GM23338 (cell line): ENCODE results near the gene AKAP13. TPM values are rescaled to one million over a fixed set of nuclear protein-coding genes. Genes with fewer than 3 reads are reported as not detected.

ENCODE experiments used
- ATAC-seq: fragments of 200-7000 bp; cut with Tn5 transposase; 3 replicates; pipeline ENCODE4 v1.9.1; 2020
- DNase-seq: peaks from one replicate; pipeline ENCODE4 v3.0.0-alpha.2; 2015; ENCODE audit warnings: low spot score
- H2AFZ ChIP-seq: fragments of 200-600 bp; sonication (generic); 2 replicates; pipeline ENCODE4 v1.8.0; 2016; ENCODE audit warnings: antibody characterized with exemption, mild to moderate bottlenecking, moderate library complexity
- H3F3A ChIP-seq: fragments of 200-600 bp; sonication (generic); replicated peaks from 2 replicates; pipeline ENCODE4 v1.8.0; 2017; ENCODE audit warnings: antibody characterized with exemption, mixed run types, low read depth
- H3K27ac ChIP-seq: fragments of 200-600 bp; sonication (generic); 2 replicates; pipeline ENCODE4 v1.6.1; 2016; ENCODE audit warnings: low read depth
- H3K27me3 ChIP-seq: fragments of 200-600 bp; sonication (generic); 2 replicates; pipeline ENCODE4 v1.8.0; 2016; ENCODE audit warnings: mild to moderate bottlenecking, mixed run types, moderate library complexity; ENCODE audit not compliant: insufficient read depth
- H3K36me3 ChIP-seq: fragments of 200-600 bp; sonication (generic); 2 replicates; pipeline ENCODE4 v1.8.0; 2016; ENCODE audit warnings: mild to moderate bottlenecking; ENCODE audit not compliant: insufficient read depth
- H3K4me1 ChIP-seq: fragments of 200-600 bp; sonication (generic); 2 replicates; pipeline ENCODE4 v1.8.0; 2016; ENCODE audit warnings: mild to moderate bottlenecking, moderate library complexity; ENCODE audit not compliant: insufficient read depth
- H3K4me2 ChIP-seq: fragments of 200-600 bp; sonication (generic); 2 replicates; pipeline ENCODE4 v1.7.1; 2017; ENCODE audit warnings: mixed run types
- H3K4me3 ChIP-seq: fragments of 200-600 bp; sonication (generic); 2 replicates; pipeline ENCODE4 v1.6.1; 2016; ENCODE audit warnings: mixed run types
- H3K79me2 ChIP-seq: fragments of 200-600 bp; sonication (generic); replicated peaks from 2 replicates; pipeline ENCODE4 v1.8.0; 2017; ENCODE audit warnings: mild to moderate bottlenecking; ENCODE audit not compliant: insufficient read depth
- H3K9me2 ChIP-seq: fragments of 200-600 bp; sonication (generic); 2 replicates; pipeline ENCODE4 v1.8.0; 2017; ENCODE audit not compliant: insufficient read depth
- H4K20me1 ChIP-seq: fragments of 200-600 bp; sonication (generic); replicated peaks from 2 replicates; pipeline ENCODE4 v1.8.0; 2017; ENCODE audit warnings: mild to moderate bottlenecking; ENCODE audit not compliant: insufficient read depth
- H3K27ac Mint-ChIP-seq: 2 replicates; pipeline ENCODE4 v1.8.0; 2020; ENCODE audit warnings: inconsistent platforms, mild to moderate bottlenecking, moderate library complexity, mixed read lengths
- H3K27me3 Mint-ChIP-seq: 3 replicates; pipeline ENCODE4 v1.8.0; 2022; ENCODE audit warnings: low read depth, mild to moderate bottlenecking, moderate library complexity, mixed read lengths, inconsistent platforms; ENCODE audit not compliant: insufficient read depth, poor library complexity
- H3K36me3 Mint-ChIP-seq: 3 replicates; pipeline ENCODE4 v1.8.0; 2021; ENCODE audit warnings: low read depth, mild to moderate bottlenecking, inconsistent platforms, moderate library complexity, mixed read lengths
- H3K4me1 Mint-ChIP-seq: 3 replicates; pipeline ENCODE4 v1.8.0; 2020; ENCODE audit warnings: mild to moderate bottlenecking, inconsistent platforms, mixed read lengths
- H3K4me3 Mint-ChIP-seq: 3 replicates; pipeline ENCODE4 v1.8.0; 2021; ENCODE audit warnings: moderate library complexity, mild to moderate bottlenecking, inconsistent platforms, mixed read lengths
- H3K9me3 Mint-ChIP-seq: 3 replicates; pipeline ENCODE4 v1.8.0; 2020; ENCODE audit warnings: moderate library complexity, mild to moderate bottlenecking, inconsistent platforms, mixed read lengths
- CREB1 ChIP-seq: fragments of 250-450 bp; sonication (Bioruptor Pico); IDR thresholded peaks from 2 replicates; pipeline ENCODE4 v1.5.0; 2020; ENCODE audit warnings: low read depth, mild to moderate bottlenecking, moderate library complexity
- CTCF ChIP-seq, 2 experiments: fragments of 200-600 bp in 1 of 2; sonication (generic) in 1 of 2; conservative IDR thresholded peaks; 2 replicates each; pipeline versions ENCODE4 v1.5.1 to v1.6.1; 2016 to 2017; ENCODE audit warnings: antibody characterized with exemption in 2 of 2, low read depth in 2 of 2, mild to moderate bottlenecking in 2 of 2, moderate library complexity in 1 of 2
- ETS1 ChIP-seq: IDR thresholded peaks from 2 replicates; pipeline ENCODE4 v1.6.1; 2016; ENCODE audit warnings: antibody characterized with exemption
- EZH2 ChIP-seq: fragments of 200-600 bp; sonication (generic); IDR thresholded peaks from one replicate; pipeline ENCODE4 v1.8.0; 2017; ENCODE audit warnings: antibody characterized with exemption, mild to moderate bottlenecking, low read depth; ENCODE audit not compliant: unreplicated experiment
- EZH2phosphoT487 ChIP-seq: fragments of 200-600 bp; sonication (generic); IDR thresholded peaks from one replicate; pipeline ENCODE4 v1.8.1; 2018; ENCODE audit warnings: antibody characterized with exemption; ENCODE audit not compliant: unreplicated experiment
- NANOG ChIP-seq: IDR thresholded peaks from 2 replicates; pipeline ENCODE4 v1.6.1; 2016; ENCODE audit warnings: antibody characterized with exemption, borderline replicate concordance
- POLR2AphosphoS5 ChIP-seq: IDR thresholded peaks from 2 replicates; pipeline ENCODE4 v1.6.1; 2016; ENCODE audit warnings: antibody characterized with exemption, low read depth
- STAT1 ChIP-seq: IDR thresholded peaks from one replicate; pipeline ENCODE4 v1.6.1; 2016; ENCODE audit warnings: antibody characterized with exemption; ENCODE audit not compliant: unreplicated experiment
- ZNF114 ChIP-seq: fragments of 250-450 bp; sonication (Bioruptor Pico); IDR thresholded peaks from 2 replicates; pipeline ENCODE4 v1.5.0; 2020; ENCODE audit warnings: mild to moderate bottlenecking, moderate library complexity
- ZNF331 ChIP-seq: fragments of 250-450 bp; sonication (Bioruptor Pico); IDR thresholded peaks from 2 replicates; pipeline ENCODE4 v1.5.0; 2020; ENCODE audit warnings: low read depth, mild to moderate bottlenecking, moderate library complexity
- ZNF462 ChIP-seq: fragments of 250-450 bp; sonication (Bioruptor Pico); IDR thresholded peaks from 2 replicates; pipeline ENCODE4 v1.5.0; 2020; ENCODE audit warnings: mild to moderate bottlenecking, moderate library complexity
- polyA plus RNA-seq: library from polyadenylated mRNA; unstranded; fragments of >200 nt; fragmentation: Nextera tagmentation; extraction: Ambion mirVana; gene quantifications from 2 replicates; pipeline ENCODE4 v1.2.1, GENCODE V29; 2016
- total RNA-seq: library from RNA; depleted of rRNA; stranded (reverse); fragments of >200 nt; shearing (Covaris generic); gene quantifications from 2 replicates; pipeline ENCODE4 v1.2.3, GENCODE V29; 2014

AKAP13 gene
- total and polyA plus RNA-seq, 2 experiments from 2014 or later, result 46.2 to 60.7 TPM

GRCh38 chr15:85525755-85526154, 145.4 kb downstream of the AKAP13 start:
- DNase-seq (no peak), ATAC-seq (no peak)
- Histone ChIP-seq H3K27ac (no peak overlapping the region), H3K4me1 (peaks cover 14% of the 10 kb centered on the region), H3K36me3 (no peaks in the 10 kb centered on the region; the same call in 1 of the 2 replicates), H2AFZ (no peak overlapping the region), H3F3A (no peaks in the 10 kb centered on the region), H4K20me1 (no peaks in the 10 kb centered on the region; the same call in 1 of the 2 replicates), H3K4me3 (no peak overlapping the region), H3K79me2 (peaks cover 3% of the 10 kb centered on the region; the same call in 1 of the 2 replicates), H3K4me2 (no peak overlapping the region), H3K27me3 (no peaks in the 10 kb centered on the region), H3K9me2 (no peaks in the 10 kb centered on the region)
- H3K27me3 Mint-ChIP-seq, result no peaks in the 10 kb centered on the region
- no peaks in the 10 kb centered on the region for H3K9me3 Mint-ChIP-seq
- TF ChIP-seq EZH2phosphoT487, result no peak
- TF ChIP-seq ZNF331 (CRISPR knock-in tag), result no peak
- H3K27ac Mint-ChIP-seq, result no peak overlapping the region
- H3K4me3 Mint-ChIP-seq, result no peak overlapping the region
- H3K4me1 Mint-ChIP-seq, result peaks cover 27% of the 10 kb centered on the region
- no peaks in the 10 kb centered on the region for H3K36me3 Mint-ChIP-seq

GRCh38 chr15:85527895-85528294, 147.5 kb downstream of the AKAP13 start:
- Histone ChIP-seq H3K4me3 (no peak overlapping the region), H3K79me2 (peaks cover 5% of the 10 kb centered on the region; the same call in 1 of the 2 replicates), H3K36me3 (no peaks in the 10 kb centered on the region; the same call in 1 of the 2 replicates), H2AFZ (no peak overlapping the region), H4K20me1 (no peaks in the 10 kb centered on the region; the same call in 1 of the 2 replicates), H3K27ac (no peak overlapping the region), H3K4me2 (no peak overlapping the region), H3F3A (no peaks in the 10 kb centered on the region), H3K27me3 (no peaks in the 10 kb centered on the region), H3K4me1 (peaks cover 14% of the 10 kb centered on the region), H3K9me2 (no peaks in the 10 kb centered on the region)
- DNase-seq (no peak), ATAC-seq (no peak)
- no peak overlapping the region for H3K27ac Mint-ChIP-seq
- no peaks in the 10 kb centered on the region for H3K9me3 Mint-ChIP-seq
- TF ChIP-seq ETS1 (no peak), ZNF462 (CRISPR knock-in tag) (no peak), NANOG (no peak), STAT1 (no peak), CREB1 (CRISPR knock-in tag) (no peak), ZNF331 (CRISPR knock-in tag) (no peak), ZNF114 (CRISPR knock-in tag) (no peak), CTCF (conservative IDR thresholded peaks at IDR 0.05; ENCODE audit: low read depth in 2 of 2) (no peak), EZH2 (no peak), POLR2AphosphoS5 (no peak)
- no peak overlapping the region for H3K4me3 Mint-ChIP-seq
- H3K36me3 Mint-ChIP-seq, result no peaks in the 10 kb centered on the region
- peaks cover 26% of the 10 kb centered on the region for H3K4me1 Mint-ChIP-seq
- no peaks in the 10 kb centered on the region for H3K27me3 Mint-ChIP-seq
